Activated CD4-positive, alpha-beta T cell treated with anti-CD3 and anti-CD28 coated beads, Interleukin-2, amount 50 U/mL, for 1 hour (primary cell): Measurements from ENCODE around the gene MAP4K3.

Source experiments
- DNase-seq: peaks from one replicate; pipeline ENCODE4 v3.0.0-alpha.2; 2020

The MAP4K3 gene

DNA sequence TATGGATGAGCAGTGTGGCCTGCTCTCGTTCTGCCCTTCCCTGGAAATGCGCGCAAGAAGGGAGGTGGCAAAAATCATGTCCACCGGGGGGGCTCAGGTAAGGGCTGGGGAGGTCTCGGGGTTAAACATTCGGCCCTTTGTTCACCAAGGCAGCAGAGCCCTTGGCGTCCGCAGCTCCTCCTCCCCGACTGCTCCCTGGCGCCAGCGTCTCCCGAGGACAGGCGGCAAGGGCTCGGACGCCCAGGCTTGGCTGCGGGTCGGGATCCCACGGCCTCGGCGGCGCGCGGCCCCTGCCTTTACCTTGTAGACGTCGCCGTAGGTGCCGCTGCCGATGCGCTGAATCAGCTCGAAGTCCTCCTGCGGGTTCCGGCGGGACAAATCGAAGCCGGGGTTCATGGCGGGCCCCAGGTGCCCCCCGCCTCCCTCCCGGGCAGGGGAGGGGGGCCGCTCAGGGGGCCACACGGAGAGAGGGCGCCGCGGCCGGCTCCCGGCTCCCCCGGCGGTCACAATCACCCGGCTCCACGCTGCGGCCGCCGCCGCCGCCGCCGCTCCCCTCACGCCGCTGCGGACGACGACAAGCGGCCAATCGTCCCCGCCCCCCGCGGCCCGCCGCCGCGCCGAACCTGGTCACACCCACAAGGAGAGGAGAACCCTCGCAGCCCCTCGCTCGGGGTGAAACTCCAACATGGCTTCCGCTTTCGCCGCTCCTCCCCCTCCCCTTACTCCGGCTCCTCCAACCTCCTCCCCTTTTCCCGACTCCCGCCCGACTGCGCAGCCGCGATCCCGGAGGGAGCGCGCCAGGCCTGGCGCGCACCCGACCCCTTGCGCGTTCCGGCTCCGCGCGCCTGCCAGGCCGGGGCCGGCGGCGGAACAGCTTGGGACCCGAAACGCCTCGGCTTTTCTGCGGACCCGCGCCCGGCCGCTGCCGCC, at the start of gene MAP4K3:
Gene MAP4K3 (minus strand): TSS at position 694 of the 930 bp plus-strand sequence. CDS start 298 bp downstream, at position 396.
- DNase-seq = peak; percentile 61

DNA sequence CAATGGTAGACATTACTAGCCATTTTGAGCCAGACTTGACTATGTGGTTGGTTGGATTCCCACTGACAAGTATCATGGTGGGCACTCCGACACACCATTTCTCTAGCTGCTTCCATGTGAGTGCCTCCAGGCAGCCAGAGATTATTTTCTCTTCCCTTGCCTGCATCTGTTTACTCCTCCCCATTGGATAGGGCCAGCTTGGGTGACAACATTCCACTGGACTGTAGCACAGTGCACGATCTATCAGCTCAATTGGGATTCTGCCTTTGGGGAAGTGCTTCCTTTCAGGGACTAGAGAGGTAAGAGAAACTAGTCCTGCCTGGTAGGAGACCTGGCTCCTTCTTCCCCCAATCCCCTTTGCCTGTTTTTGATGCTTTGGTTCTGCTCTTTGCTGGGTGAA, 49.0 kb upstream of the MAP4K3 start:
- no peak for DNase-seq

DNA sequence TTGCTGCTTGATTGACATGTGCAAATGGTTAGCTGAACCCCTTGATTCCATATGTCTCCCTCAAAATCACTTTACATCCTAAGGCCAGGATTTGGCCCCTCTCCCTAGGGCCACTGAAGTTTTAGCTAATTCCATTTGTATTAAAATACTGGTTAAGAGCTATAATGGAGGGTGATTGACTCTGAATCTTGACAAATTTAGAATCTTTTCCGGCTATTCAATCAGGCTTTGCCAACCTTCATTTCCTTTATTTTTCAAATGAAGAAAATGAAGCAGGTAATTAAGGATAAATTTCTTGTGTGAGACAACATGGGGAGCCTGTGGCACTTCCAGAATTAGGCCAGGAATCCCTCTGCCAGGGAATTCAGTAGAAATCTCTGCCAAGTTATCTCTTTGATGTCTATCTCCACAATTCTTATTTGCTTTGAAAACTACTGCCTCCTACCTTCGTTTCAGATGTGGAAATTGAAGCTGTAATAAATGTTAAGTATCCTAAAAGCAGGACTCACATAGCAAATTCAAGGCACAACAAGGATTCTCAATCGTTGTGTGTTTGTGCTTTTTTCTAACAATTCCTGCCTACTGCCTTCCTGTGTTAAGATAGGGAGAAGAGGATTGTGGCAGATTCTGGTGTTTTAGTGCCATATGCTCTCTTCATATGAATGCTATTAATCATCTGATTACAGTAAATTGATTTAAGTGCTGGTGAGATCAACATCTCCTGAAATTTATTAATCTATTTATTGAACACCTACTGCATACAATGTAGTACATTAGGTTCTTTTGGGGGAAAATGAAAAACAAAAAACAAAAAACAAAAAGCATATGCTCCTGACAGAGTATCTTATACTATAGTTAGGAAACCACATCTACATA, 47.8 kb upstream of the MAP4K3 start:
- no peak for DNase-seq

DNA sequence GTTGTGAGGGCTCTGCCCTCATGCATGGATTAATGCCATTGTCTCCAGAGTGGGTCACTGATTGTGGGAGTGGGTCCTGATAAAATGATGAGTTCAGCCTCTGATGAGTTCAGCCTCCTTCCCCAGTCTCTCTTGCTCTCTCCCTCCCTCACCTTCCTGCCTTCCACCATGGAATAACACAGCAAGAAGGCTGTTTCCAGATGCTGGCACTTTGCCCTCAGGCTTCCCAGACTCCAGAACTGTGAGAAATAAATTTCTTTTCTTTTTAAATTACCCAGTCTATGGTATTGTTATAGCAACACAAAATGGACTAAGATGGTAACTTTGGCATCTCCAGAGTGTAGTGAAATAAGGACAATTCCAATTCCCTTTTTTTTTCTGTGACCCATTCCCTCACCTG, 47.1 kb upstream of the MAP4K3 start:
- DNase-seq = no peak

DNA sequence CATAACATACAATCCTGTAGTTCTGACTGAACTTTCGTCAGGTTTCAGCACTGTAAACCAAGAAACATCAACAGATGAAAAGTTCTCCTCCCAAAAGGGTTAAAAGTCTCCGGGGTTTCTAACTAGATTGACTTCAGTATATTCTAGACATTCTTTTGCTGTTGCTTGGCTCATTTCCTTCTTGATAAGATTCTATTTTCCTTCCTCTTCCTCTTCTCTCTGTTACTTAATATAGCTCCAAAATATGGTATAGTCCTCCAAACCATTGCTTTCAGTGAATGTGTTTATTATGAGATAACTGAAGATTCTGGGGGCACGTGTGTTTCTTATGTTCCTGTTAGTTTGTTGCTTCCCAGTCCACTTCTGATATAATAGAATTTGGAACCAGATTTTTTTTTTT, 46.4 kb upstream of the MAP4K3 start:
- DNase-seq = no peak

DNA sequence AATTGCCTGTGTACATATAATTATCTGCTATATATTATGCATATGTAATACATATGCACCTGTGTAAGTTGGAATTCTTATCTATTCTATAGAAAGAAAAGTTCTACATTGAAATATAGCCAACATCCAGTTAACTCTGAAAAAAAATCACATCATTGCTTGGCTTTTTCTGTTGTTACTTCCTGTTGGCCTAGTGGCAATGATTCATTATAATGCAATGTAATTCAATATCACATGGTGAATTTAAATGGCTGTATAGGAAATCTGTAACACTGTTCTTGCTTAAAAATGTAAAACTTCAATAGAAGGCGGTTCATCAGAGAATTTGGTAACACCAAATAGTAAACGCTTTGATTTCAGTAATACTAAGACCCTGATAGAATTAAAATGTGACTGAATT, 44.5 kb upstream of the MAP4K3 start:
- DNase-seq = no peak

DNA sequence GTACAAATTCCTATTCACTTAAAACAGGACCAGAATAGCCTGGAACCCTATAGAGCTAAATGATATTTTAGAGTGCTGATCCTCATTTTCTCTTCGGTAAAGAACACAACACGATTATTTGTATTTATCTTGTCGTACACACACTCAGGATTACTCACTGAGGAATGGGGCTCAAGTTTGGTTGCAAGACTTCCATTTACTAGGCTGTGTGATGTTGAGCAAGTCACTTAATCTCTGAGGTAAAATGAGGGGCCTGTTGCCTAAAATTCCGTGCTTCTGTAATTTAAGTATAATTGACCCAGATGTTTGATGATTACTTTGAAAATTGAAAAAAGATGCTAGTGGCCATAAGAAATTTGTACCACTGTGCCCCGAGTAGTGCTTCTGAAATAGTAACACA, 42.6 kb upstream of the MAP4K3 start:
- no peak for DNase-seq

DNA sequence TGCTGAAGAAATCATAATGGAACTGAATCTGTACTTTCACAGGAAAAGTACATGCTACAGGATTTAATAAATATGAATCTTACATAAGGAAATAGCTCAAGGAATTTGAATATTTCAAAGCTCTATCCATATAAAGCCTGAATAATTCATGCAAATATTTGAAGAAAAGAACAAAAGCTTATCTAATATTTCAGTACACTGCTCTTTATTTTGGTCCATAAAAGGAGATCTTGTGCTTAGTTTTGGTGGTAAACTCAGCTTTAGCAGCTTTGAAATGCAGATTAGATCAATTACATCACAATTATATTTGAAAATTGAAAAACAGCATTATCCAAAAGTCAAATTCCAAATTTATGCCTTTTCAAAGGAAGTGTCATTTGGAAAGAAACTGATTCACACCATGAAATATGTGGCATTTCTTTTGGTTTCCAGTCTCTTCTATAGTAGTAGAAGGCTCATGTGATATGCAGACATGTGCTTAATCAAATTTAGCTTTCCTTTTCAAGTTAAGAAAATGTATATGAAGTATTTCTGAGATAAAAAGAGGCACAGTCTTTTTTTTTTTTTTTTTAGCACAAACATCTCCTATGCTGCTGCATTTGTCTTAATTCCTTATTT, 42.1 kb upstream of the MAP4K3 start:
- no peak for DNase-seq

DNA sequence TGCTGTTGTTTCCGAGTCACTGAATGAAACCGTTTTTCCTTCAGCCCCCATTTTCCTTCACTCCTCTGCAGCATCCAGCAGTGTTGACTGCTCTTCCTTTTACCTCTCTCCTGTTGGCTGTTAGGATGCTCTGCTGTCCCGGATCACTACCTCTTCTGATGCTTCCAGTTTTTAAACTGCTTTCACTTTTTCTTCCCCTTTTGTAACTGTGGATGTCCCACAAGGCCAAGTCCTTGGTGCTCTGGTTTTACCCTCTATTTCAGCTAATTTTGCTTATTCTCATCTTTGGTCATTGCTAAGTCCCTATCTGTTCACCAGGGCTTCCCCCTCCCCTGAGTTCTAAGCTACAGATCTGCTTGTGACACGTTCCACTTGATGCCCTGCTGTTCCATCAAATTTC, 39.4 kb upstream of the MAP4K3 start:
- no peak for DNase-seq

DNA sequence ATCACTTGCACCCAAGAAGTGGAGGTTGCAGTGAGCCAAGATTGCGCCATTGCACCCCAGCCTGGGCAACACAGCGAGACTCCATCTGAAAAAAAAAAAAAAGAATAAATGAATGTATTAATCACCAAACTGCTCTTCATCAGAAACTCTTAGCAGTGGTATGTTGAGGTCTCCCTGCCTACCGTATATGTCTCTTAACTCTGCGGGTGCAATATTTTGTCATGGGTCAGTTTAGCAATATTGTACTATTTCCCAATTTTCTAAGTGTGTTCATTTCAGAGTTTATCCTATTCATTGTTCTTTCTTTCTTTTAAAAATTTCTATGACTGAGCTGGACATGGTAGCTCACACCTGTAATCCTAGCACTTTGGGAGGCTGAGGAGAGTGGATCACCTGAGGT, 37.9 kb upstream of the MAP4K3 start:
- no peak for DNase-seq

DNA sequence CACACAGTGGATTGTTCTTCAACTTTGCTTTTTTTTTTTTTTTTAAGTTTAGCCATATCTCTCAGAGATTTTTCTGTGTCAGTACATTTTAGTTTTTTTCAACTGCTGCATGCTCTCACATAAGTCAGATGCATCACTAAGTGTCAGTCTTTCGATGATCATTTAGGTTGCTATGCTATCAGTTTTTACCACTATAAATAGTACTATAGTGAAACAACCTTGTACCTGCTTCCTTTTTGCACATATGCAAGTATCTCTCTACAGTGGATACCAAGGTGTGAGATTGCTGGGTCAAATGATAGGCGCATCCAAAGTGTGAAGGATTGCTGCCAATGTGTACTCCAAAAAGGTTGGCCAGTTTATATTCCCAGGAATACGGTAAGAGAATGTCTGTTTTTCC, 33.5 kb upstream of the MAP4K3 start:
- no peak for DNase-seq

DNA sequence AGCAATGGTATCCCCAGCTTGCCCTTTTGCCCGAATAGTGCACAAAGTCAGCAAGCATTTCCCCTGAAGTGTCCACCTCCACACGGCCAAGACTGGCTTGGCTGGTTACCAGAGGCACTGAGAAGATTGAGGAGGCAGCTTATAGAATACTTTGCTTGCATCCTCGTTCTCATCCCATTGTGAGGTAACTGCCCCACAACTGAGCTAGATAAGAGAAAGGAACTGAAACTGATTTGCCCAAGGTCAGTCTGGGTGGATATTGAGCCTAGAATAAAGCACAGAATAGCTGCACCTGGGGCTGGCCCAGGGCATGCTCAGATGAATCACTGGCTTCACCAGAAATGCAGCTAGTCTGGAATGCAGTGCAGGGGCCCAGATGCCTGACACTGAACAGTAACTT, 32.7 kb upstream of the MAP4K3 start:
- DNase-seq = no peak

DNA sequence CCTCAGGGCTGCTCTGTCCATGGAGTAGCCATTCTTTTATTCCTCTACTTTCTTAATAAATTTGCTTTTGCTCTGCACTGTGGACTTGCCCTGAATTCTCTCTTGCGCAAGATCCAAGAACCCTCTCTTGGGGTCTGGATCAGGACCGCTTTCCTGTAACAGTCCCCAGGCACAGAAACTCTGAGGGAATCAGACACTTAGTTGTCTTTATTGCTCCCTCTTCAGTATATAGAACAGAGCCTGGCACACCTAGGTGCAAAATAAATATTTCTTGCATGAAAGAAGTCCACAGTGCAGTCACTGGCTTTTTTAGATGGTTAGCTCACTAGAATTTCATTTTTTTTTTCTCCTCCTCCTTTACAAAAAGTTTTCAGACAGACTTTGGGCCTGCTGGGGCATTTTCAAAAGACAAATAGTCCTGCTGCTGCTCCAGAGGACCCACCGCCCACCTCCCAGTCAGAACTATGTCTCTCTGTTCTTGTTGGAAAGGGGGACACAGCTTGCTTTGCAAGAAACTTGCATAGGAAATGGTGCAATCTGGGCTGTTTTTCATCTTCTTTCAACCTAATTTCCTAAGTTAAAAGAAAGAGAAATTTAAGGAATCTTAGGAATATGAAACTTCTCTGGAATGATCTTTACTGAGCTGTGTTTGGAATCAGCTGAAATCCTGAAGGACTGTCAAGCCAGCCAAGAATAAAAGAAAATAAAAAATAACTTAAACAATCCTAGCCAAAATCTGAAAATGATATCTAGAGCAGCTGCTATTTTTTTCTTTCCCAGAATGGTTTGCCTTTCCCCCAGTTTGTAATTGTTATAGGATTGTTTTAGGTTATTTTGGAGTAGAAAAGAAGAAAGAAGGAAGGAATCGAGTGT, 31.7 kb upstream of the MAP4K3 start:
- no peak for DNase-seq

DNA sequence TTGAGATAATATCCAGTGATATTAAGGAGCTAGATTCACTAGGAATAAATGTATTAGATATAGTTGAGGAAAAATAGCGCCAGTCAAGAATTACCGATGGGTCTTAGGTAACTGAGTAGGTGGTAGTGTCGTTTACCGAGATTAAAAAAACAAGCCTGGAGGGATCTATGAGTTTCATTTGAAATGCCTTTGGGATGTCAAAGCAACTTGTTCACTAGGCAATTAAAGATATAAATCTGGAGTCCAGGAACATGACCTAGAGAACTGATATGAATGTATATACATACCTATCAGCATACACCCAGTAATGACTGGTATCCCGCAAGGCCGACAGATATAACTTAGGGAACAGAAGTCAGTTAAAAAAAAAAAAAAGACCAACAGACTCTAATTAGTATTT, 29.2 kb upstream of the MAP4K3 start:
- no peak for DNase-seq

DNA sequence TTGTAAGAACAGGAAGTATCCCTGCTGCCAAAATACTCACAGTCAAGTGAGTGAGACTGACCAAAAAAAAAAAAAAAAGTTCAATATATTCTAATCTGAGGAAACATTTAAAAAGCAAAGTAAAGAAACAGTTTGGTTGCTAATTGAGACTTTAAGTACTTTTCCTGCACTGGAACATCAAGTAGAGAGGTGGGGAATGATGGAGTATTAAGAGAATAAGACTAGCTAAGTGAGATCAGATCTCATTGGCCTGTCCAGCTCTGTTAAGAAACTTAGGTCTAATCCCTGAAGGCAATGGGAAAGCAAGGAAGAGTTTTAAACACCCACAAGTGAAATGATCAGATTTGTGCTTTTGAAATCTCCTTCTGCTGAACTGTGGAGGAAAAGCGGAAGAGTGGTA, 27.8 kb upstream of the MAP4K3 start:
- DNase-seq = no peak

DNA sequence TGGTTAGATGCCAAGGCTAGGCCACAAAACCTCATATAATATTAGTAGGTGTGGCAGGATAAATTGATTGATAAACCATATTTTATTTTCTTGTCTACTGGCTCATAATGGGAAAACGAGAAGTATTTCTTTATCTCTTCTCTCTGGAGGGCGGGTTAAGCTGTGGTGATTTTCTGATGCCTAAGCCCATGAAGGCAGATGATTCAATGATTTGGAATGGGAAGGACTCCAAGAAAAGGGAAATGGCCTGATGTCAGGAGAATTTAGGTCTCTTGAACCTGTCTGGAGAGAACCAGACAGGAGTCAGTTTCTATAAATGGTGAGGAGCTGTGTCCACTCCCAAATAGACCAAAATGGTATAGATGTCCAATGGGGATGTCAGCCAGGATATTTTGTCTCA, 18.7 kb upstream of the MAP4K3 start:
- no peak for DNase-seq

DNA sequence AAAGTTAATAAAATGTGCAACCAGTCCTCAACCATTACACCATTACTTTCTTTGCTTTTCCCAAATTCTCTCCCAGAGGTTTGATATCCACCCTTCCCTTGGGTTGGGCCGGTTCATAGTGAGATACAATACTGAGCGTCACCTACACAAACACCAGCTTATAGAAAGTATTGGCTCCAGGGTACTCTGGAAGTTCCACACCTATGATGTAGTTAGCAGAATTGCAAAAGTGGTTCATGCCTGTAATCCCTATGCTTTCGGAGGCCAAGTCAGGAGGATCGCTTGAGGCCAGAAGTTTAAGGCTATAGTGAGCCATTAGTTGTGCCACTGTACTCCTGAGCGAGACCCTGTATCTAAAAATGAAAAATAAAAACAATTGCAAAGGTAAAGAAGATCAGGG, 15.3 kb upstream of the MAP4K3 start:
- DNase-seq = no peak

DNA sequence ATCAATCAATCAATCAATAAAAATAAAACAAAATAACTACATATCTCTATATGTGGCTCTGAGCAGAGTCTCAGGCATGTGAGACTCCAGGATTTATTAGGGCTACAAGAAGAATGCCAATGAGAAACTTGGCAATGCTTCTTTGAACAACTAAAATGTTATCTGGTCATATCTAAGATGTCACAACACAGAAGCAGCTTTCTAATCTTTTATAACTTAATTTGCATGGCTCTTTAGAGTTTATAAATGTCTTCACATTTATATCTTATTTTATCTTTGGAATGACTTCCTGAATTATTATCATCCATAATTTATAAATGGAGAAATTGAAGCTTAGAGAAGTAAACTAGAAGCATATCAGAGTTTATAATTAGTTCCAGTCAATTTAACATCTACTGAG, 14.9 kb upstream of the MAP4K3 start:
- DNase-seq = no peak

DNA sequence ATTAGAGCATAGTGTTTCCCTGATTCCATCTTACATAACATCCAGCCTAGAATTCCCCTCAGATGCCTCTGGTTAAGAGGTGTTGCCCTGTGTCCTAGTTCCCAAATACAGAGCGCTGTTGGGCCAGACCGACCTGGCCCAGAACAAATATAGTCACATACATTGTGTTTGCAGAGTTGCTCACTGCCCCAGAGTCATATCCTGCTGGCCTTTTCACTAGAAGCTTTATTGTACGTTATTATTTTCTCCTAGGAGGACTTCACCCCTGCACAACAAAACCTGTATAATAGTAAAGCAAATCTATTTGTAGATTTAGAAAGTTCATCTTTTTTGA, 11.1 kb upstream of the MAP4K3 start:
- DNase-seq = no peak

DNA sequence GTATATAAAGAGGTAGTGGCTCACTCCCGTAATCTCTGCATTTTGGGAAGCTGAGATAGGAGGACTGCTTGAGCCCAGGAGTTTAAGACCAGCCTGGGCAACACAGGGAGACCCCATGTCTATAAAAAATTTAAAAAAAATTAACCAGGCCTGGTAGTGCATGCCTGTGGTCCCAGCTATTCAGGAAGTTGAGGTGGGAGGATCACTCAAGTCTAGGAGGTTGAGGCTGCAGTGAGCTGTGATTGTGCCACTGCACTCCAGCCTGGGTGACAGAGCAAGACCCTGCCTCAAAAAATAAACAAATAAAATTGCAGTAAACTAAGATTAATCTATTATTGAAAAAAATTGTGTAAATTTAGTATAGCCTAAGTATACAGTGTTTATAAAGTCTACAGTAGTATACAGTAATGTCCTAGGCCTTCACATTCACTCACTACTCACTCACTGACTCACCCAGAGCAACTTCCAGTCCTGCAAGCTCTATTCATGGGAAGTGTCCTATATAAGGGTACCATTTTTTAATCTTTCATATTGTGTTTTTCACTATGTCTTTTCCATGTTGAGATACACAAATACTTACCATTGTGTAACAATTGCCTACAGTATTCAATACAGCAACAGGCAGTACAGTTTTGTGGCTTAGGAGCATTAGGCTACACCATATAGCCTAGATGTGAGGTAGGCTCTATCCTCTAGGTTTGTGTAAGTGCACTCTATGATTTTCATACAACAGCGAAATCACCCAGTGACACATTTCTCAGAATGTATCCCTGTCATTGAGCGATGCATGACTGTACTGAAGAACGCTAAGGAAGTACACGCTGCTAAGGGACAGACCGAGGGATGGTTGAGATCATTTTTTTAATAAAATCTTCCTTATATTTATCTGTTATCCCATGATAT, 10.4 kb upstream of the MAP4K3 start:
- DNase-seq = no peak

DNA sequence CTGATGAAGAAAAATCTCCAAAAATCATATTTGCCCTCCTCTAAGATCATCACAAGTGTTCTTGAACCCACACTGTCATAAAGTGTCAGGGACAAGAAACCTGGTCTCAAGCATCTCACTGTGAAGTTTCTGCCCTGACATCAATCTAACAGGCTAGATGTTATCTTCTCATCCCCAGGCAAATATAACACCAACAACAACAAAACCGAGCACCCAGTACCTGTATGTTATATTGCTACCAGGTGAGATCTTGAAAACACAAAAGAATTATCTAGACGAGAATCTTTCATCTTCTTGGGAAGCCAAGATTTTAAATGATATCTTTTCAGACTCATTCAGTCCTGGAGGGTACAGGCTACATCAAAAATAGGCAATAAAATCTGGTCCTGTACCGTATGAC, 8.8 kb upstream of the MAP4K3 start:
- no peak for DNase-seq

DNA sequence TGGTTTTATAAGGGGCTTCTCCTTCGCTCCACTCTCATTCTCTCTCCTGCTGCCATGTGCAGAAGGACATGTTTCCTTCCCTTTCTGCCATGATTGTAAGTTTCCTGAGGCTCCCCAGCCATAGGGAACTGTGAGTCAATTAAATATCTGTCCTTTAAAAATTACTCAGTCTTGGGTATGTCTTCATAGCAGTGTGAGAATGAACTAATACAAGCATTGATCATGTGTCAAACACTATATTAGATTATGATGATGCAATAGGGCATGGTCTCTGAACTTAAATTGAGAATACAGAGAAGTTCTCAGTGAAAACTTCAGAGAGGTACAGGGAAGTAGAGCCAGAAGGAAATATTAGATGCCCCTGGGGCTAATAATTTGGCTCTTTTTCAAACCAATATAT, 5.9 kb upstream of the MAP4K3 start:
- no peak for DNase-seq
